ENCODE results near the gene COL23A1.
"Not testable (repeated sequence)": the region's sequence is repeated elsewhere in the genome, so short reads cannot be mapped to it uniquely, and the experiment has no call there.

- not testable (repeated sequence) for TF ChIP-seq MAX (CRISPR knock-in tag; IDR thresholded peaks at IDR 0.05); FOXJ3 (CRISPR knock-in tag; IDR thresholded peaks at IDR 0.05; ENCODE audit: borderline replicate concordance); MXD4 (CRISPR knock-in tag; IDR thresholded peaks at IDR 0.05; ENCODE audit: borderline replicate concordance); SMAD4 (CRISPR knock-in tag; IDR thresholded peaks at IDR 0.05)
- TF ChIP-seq, protein P1, sequence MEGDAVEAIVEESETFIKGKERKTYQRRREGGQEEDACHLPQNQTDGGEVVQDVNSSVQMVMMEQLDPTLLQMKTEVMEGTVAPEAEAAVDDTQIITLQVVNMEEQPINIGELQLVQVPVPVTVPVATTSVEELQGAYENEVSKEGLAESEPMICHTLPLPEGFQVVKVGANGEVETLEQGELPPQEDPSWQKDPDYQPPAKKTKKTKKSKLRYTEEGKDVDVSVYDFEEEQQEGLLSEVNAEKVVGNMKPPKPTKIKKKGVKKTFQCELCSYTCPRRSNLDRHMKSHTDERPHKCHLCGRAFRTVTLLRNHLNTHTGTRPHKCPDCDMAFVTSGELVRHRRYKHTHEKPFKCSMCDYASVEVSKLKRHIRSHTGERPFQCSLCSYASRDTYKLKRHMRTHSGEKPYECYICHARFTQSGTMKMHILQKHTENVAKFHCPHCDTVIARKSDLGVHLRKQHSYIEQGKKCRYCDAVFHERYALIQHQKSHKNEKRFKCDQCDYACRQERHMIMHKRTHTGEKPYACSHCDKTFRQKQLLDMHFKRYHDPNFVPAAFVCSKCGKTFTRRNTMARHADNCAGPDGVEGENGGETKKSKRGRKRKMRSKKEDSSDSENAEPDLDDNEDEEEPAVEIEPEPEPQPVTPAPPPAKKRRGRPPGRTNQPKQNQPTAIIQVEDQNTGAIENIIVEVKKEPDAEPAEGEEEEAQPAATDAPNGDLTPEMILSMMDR (IDR thresholded peaks at IDR 0.05): not testable (repeated sequence)
- TF ChIP-seq, protein P2, sequence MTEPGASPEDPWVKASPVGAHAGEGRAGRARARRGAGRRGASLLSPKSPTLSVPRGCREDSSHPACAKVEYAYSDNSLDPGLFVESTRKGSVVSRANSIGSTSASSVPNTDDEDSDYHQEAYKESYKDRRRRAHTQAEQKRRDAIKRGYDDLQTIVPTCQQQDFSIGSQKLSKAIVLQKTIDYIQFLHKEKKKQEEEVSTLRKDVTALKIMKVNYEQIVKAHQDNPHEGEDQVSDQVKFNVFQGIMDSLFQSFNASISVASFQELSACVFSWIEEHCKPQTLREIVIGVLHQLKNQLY (CRISPR knock-in tag; IDR thresholded peaks at IDR 0.05): not testable (repeated sequence)
Measured at GRCh38 chr5:178198151-178198550, 392.0 kb downstream of the COL23A1 start.
